SU-DHL-6 (cell line): ENCODE data around the gene NET1.

ENCODE experiments used
- H2AFZ ChIP-seq: fragments of 200-600 bp; sonication (generic); 2 replicates; pipeline ENCODE4 v1.6.1; 2014; ENCODE audit warnings: low read depth, mild to moderate bottlenecking, moderate library complexity, mixed read lengths, antibody characterized with exemption, low read length; ENCODE audit not compliant: severe bottlenecking
- H3F3A ChIP-seq: fragments of 200-600 bp; shearing (Covaris generic); 2 replicates; pipeline ENCODE4 v1.6.0; 2016; ENCODE audit warnings: antibody characterized with exemption, mild to moderate bottlenecking; ENCODE audit not compliant: insufficient read depth
- H3K27ac ChIP-seq: fragments of 200-600 bp; sonication (generic); 2 replicates; pipeline ENCODE4 v1.5.1; 2016; ENCODE audit warnings: low read depth, mild to moderate bottlenecking, low read length, moderate library complexity, mixed read lengths
- H3K27me3 ChIP-seq: fragments of 200-600 bp; sonication (generic), shearing (Covaris generic); 2 replicates; pipeline ENCODE4 v1.6.0; 2014; ENCODE audit warnings: mild to moderate bottlenecking, low read length
- H3K36me3 ChIP-seq: fragments of 200-600 bp; sonication (generic); 2 replicates; pipeline ENCODE4 v1.6.1; 2014; ENCODE audit warnings: mild to moderate bottlenecking, low read length, mixed read lengths
- H3K4me2 ChIP-seq: fragments of 300-600, 200-600 bp; shearing (Covaris generic), sonication (generic); 2 replicates; pipeline ENCODE4 v1.6.0; 2014; ENCODE audit warnings: low read length, low read depth, mild to moderate bottlenecking; ENCODE audit not compliant: poor library complexity, severe bottlenecking
- H3K4me3 ChIP-seq: fragments of 200-600 bp; sonication (generic); 2 replicates; pipeline ENCODE4 v1.5.1; 2014; ENCODE audit warnings: antibody characterized with exemption, low read length, mild to moderate bottlenecking, mixed read lengths; ENCODE audit not compliant: insufficient read depth, poor library complexity, severe bottlenecking
- H3K79me2 ChIP-seq: fragments of 200-600 bp; sonication (generic); 2 replicates; pipeline ENCODE4 v1.6.1; 2014; ENCODE audit warnings: mild to moderate bottlenecking, low read length, moderate library complexity; ENCODE audit not compliant: insufficient read depth
- H3K9ac ChIP-seq: fragments of 200-600 bp; sonication (generic); 2 replicates; pipeline ENCODE4 v1.7.0; 2014; ENCODE audit warnings: mild to moderate bottlenecking, low read length
- H3K9me2 ChIP-seq: fragments of 200-600 bp; sonication (generic); replicated peaks from 2 replicates; pipeline ENCODE4 v1.6.1; 2014; ENCODE audit warnings: low read length; ENCODE audit not compliant: insufficient read depth
- H3K9me3 ChIP-seq: fragments of 200-600 bp; sonication (generic); 2 replicates; pipeline ENCODE4 v1.6.1; 2014; ENCODE audit warnings: low read length, mixed read lengths; ENCODE audit not compliant: insufficient read depth
- H4K20me1 ChIP-seq: fragments of 200-600 bp; sonication (generic); 2 replicates; pipeline ENCODE4 v1.6.1; 2014; ENCODE audit warnings: low read depth, mild to moderate bottlenecking, antibody characterized with exemption, low read length, moderate library complexity, mixed read lengths
- EZH2phosphoT487 ChIP-seq: fragments of 200-600 bp; sonication (generic), shearing (Covaris generic); conservative IDR thresholded peaks from 2 replicates; pipeline ENCODE4 v1.6.1; 2018; ENCODE audit warnings: mild to moderate bottlenecking, antibody characterized with exemption, low read length, moderate library complexity, mixed read lengths
- TF ChIP-seq, protein P1 (sequence below): fragments of 200-600 bp; sonication (generic); IDR thresholded peaks from one replicate; pipeline ENCODE4 v1.5.1; 2017; ENCODE audit warnings: antibody characterized with exemption, mild to moderate bottlenecking, low read length, moderate library complexity; ENCODE audit not compliant: insufficient read depth, poor library complexity, severe bottlenecking

Gene NET1

DNA sequence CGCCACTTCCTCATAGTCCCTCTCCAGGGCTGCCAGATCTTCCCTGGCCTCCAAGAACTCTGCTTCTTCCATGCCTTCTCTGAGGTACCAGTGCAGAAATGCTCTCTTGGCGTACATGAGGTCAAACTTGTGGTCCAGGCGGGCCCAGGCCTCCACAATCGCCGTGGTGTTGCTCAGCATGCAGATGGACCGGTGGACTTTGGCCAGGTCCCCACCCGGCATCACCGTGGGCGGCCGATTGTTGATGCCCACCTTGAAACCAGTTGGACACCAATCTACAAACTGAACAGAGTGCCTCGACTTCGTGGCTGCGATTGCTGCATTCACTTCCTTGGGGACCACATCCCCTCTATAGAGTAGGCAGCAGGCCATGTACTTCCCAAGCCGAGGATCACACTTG, 18.8 kb upstream of the NET1 start:
- TF ChIP-seq, protein P1, sequence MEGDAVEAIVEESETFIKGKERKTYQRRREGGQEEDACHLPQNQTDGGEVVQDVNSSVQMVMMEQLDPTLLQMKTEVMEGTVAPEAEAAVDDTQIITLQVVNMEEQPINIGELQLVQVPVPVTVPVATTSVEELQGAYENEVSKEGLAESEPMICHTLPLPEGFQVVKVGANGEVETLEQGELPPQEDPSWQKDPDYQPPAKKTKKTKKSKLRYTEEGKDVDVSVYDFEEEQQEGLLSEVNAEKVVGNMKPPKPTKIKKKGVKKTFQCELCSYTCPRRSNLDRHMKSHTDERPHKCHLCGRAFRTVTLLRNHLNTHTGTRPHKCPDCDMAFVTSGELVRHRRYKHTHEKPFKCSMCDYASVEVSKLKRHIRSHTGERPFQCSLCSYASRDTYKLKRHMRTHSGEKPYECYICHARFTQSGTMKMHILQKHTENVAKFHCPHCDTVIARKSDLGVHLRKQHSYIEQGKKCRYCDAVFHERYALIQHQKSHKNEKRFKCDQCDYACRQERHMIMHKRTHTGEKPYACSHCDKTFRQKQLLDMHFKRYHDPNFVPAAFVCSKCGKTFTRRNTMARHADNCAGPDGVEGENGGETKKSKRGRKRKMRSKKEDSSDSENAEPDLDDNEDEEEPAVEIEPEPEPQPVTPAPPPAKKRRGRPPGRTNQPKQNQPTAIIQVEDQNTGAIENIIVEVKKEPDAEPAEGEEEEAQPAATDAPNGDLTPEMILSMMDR, result no peak
- no peak for TF ChIP-seq EZH2phosphoT487
- Histone ChIP-seq H3K9me2 (no peaks in the 10 kb centered on the region), H3K27me3 (no peaks in the 10 kb centered on the region), H3K4me2 (no peak overlapping the region), H3K9me3 (peaks cover 16% of the 10 kb centered on the region; the same call in 1 of the 2 replicates), H3K9ac (no peak overlapping the region), H4K20me1 (no peaks in the 10 kb centered on the region), H3K27ac (no peak overlapping the region), H2AFZ (no peak overlapping the region), H3K4me3 (no peak overlapping the region), H3K79me2 (no peaks in the 10 kb centered on the region), H3K36me3 (0 out of 2 replicates have a peak, but pooled peaks cover 2% of the 10 kb centered on the region), H3F3A (no peaks in the 10 kb centered on the region)

DNA sequence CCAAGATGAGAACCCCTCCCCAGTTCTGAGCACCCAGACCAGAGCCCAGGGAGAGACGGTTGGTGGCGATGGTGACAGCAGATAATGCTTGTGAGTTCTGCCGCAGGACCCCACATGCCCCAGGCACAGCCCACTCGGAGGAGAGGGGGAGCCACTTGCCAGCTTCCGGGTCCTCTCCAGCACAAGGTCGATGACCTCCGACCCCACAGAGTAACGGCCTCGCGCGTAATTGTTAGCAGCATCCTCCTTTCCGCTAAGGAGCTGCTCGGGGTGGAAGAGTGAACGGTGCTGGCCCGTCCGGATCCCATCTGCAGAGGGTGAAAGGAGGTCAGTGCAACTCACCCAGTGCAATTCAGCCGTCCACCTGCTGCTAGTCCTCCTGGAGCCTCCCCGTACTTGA, 17.2 kb upstream of the NET1 start:
- Histone ChIP-seq H3K9me3 (peaks cover 16% of the 10 kb centered on the region; the same call in 1 of the 2 replicates), H2AFZ (no peak overlapping the region), H3F3A (no peaks in the 10 kb centered on the region), H3K27ac (no peak overlapping the region), H3K27me3 (no peaks in the 10 kb centered on the region), H3K36me3 (no peaks in the 10 kb centered on the region), H3K4me2 (no peak overlapping the region), H3K9me2 (no peaks in the 10 kb centered on the region), H3K9ac (no peak overlapping the region), H4K20me1 (no peaks in the 10 kb centered on the region), H3K79me2 (no peaks in the 10 kb centered on the region), H3K4me3 (no peak overlapping the region)
- TF ChIP-seq, protein P1, result no peak
- no peak for TF ChIP-seq EZH2phosphoT487

DNA sequence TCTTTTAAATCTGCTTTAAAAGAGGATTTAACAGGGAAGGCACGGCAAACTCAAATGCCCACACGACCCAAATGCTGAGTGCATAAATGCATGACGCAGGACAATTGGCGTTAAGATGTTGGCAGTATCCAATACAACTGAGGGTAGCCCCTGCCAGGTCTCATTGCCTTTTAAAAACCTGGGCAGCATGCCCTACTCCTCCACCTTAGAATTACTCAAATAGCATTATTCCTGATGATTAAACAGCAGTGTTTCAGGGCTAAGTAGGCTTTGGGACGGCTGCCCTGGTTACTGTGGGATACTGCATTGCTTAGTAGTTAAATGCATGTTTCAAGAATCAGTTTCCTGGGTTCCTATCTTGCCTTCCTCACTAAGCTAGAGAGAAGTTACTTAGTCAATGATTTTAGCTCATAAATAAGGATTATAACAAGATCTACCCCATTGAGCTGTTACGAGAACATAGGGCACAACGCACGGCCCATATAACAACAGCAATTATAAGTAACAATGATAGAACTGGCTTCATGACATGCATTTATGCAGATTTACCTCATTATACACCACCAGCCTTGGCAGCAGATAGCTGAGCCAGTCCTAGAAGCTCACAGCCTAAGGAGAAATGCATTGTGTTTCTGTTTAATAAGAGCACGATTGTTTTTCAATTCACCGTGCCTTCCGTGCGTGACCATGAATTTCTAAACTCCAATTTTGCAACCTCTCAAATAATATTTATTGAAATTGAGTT, 15.6 kb upstream of the NET1 start:
- Histone ChIP-seq H3K9ac (no peak overlapping the region), H3K27me3 (no peaks in the 10 kb centered on the region), H3K9me2 (no peaks in the 10 kb centered on the region), H2AFZ (no peak overlapping the region), H3K36me3 (no peaks in the 10 kb centered on the region), H3K4me3 (no peak overlapping the region), H4K20me1 (no peaks in the 10 kb centered on the region), H3K27ac (no peak overlapping the region), H3F3A (no peaks in the 10 kb centered on the region), H3K79me2 (no peaks in the 10 kb centered on the region), H3K9me3 (0 out of 2 replicates have a peak, but pooled peaks cover 3% of the 10 kb centered on the region), H3K4me2 (no peak overlapping the region)
- TF ChIP-seq, protein P1, result no peak
- no peak for TF ChIP-seq EZH2phosphoT487
